ENCODE data around the gene CNTN5. TPM values are rescaled to one million over a fixed set of nuclear protein-coding genes. Genes with fewer than 3 reads are reported as not detected.
"Not testable (repeated sequence)": the region's sequence is repeated elsewhere in the genome, so short reads cannot be mapped to it uniquely, and the experiment has no call there.

Gene CNTN5
- polyA plus RNA-seq, 1 donor (not counting 4 experiments of a cell fraction or from before 2014, with no cell fraction given), result not detected

- Histone ChIP-seq H3K79me2 (ENCODE audit: control insufficient read depth, insufficient read depth, low read length) (no peaks in the 10 kb centered on the region), H3K36me3 (ENCODE audit: control insufficient read depth in 2 of 2, extremely low read depth in 1 of 2, insufficient read depth in 2 of 2, low read length in 2 of 2) (no peaks in the 10 kb centered on the region), H3K4me2 (ENCODE audit: control insufficient read depth, extremely low read depth, insufficient read depth, low read depth, low read length) (no peak overlapping the region), H3K4me3 (ENCODE audit: control insufficient read depth in 2 of 3, extremely low read depth in 1 of 3, insufficient read depth in 2 of 3, low read depth in 1 of 3, low read length in 3 of 3) (no peak overlapping the region), H3K9me1 (ENCODE audit: control insufficient read depth, extremely low read depth, insufficient read depth, low read length) (no peaks in the 10 kb centered on the region), H3K27ac (ENCODE audit: control insufficient read depth, insufficient read depth, low read length) (no peak overlapping the region), H2AFZ (ENCODE audit: control insufficient read depth, low read length) (no peak overlapping the region), H4K20me1 (ENCODE audit: control insufficient read depth, extremely low read depth, insufficient read depth, low read length) (no peaks in the 10 kb centered on the region), H3K9ac (ENCODE audit: control insufficient read depth, extremely low read depth, insufficient read depth, low read length) (no peak overlapping the region), H3K9me3 (ENCODE audit: control insufficient read depth, low read depth, low read length) (no peaks in the 10 kb centered on the region), H3K27me3 (ENCODE audit: control insufficient read depth, extremely low read depth, insufficient read depth, low read length) (no peaks in the 10 kb centered on the region), H3K4me1 (ENCODE audit: control insufficient read depth, extremely low read depth, insufficient read depth, low read length) (no peaks in the 10 kb centered on the region)
- dilution Hi-C loops (cut with MboI; ENCODE audit: extremely low pct_ligation_motif_present, low sequenced_read_pairs), result no loop called here
- FAIRE-seq (no peak), DNase-seq (ENCODE audit: low read depth, low spot score) (no peak)
- TF ChIP-seq EZH2 (IDR thresholded peaks at IDR 0.05; ENCODE audit: low read length) (no peak), CTCF (optimal IDR thresholded peaks at IDR 0.05 in 1 of 3, IDR thresholded peaks at IDR 0.05 in 1 of 3, conservative IDR thresholded peaks at IDR 0.05 in 1 of 3; ENCODE audit: extremely low read depth in 1 of 3, insufficient read depth in 2 of 3, low read length in 3 of 3) (no peak)
These were observed 260.6 kb downstream of the CNTN5 start for GRCh38 chr11:99281331-99281730.

DNA sequence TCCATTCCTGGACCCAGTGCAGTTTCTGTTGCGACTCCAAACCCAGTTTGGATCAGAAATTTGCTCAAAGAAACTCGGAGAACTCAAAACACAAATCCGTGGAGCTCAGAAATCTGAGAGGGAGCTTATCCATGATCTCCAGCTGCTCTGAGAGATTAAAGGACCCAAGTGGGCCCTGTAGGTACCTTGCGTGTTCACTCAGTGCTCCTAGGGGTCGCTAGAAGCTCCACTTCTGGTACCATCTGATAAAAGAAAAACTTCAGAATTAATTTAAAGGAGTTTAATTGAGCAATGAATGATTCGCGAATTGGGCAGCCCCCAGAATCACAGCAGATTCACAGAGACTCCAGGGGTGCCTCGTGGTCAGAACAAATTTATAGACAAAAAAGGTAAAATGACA is 277.2 kb downstream of the CNTN5 start:
- H2AFZ ChIP-seq (ENCODE audit: control insufficient read depth, low read length); H3K27ac ChIP-seq (ENCODE audit: control insufficient read depth, insufficient read depth, low read length); DNase-seq (ENCODE audit: low read depth, low spot score); H3K27me3 ChIP-seq (ENCODE audit: control insufficient read depth, extremely low read depth, insufficient read depth, low read length); H3K4me3 ChIP-seq (ENCODE audit: control insufficient read depth in 2 of 3, extremely low read depth in 1 of 3, insufficient read depth in 2 of 3, low read depth in 1 of 3, low read length in 3 of 3); H4K20me1 ChIP-seq (ENCODE audit: control insufficient read depth, extremely low read depth, insufficient read depth, low read length); dilution Hi-C loops (cut with MboI; ENCODE audit: extremely low pct_ligation_motif_present, low sequenced_read_pairs); H3K9me1 ChIP-seq (ENCODE audit: control insufficient read depth, extremely low read depth, insufficient read depth, low read length); H3K79me2 ChIP-seq (ENCODE audit: control insufficient read depth, insufficient read depth, low read length); H3K4me2 ChIP-seq (ENCODE audit: control insufficient read depth, extremely low read depth, insufficient read depth, low read depth, low read length); H3K9me3 ChIP-seq (ENCODE audit: control insufficient read depth, low read depth, low read length); H3K9ac ChIP-seq (ENCODE audit: control insufficient read depth, extremely low read depth, insufficient read depth, low read length); FAIRE-seq; H3K4me1 ChIP-seq (ENCODE audit: control insufficient read depth, extremely low read depth, insufficient read depth, low read length); H3K36me3 ChIP-seq (ENCODE audit: control insufficient read depth in 2 of 2, extremely low read depth in 1 of 2, insufficient read depth in 2 of 2, low read length in 2 of 2): not testable (repeated sequence)

- H3K79me2 ChIP-seq (ENCODE audit: control insufficient read depth, insufficient read depth, low read length), result no peaks in the 10 kb centered on the region
- no peaks in the 10 kb centered on the region for H3K9me3 ChIP-seq (ENCODE audit: control insufficient read depth, low read depth, low read length)
- DNase-seq (ENCODE audit: low read depth, low spot score) (no peak), FAIRE-seq (no peak)
- no peak overlapping the region for H3K4me3 ChIP-seq (ENCODE audit: control insufficient read depth in 2 of 3, extremely low read depth in 1 of 3, insufficient read depth in 2 of 3, low read depth in 1 of 3, low read length in 3 of 3)
- no peak overlapping the region for H3K4me2 ChIP-seq (ENCODE audit: control insufficient read depth, extremely low read depth, insufficient read depth, low read depth, low read length)
- no peak overlapping the region for H3K27ac ChIP-seq (ENCODE audit: control insufficient read depth, insufficient read depth, low read length)
- H2AFZ ChIP-seq (ENCODE audit: control insufficient read depth, low read length), result no peak overlapping the region
- no peaks in the 10 kb centered on the region for H3K4me1 ChIP-seq (ENCODE audit: control insufficient read depth, extremely low read depth, insufficient read depth, low read length)
- no peaks in the 10 kb centered on the region for H4K20me1 ChIP-seq (ENCODE audit: control insufficient read depth, extremely low read depth, insufficient read depth, low read length)
- no peak overlapping the region for H3K9ac ChIP-seq (ENCODE audit: control insufficient read depth, extremely low read depth, insufficient read depth, low read length)
- H3K27me3 ChIP-seq (ENCODE audit: control insufficient read depth, extremely low read depth, insufficient read depth, low read length), result no peaks in the 10 kb centered on the region
- no peaks in the 10 kb centered on the region for H3K9me1 ChIP-seq (ENCODE audit: control insufficient read depth, extremely low read depth, insufficient read depth, low read length)
- TF ChIP-seq CTCF (optimal IDR thresholded peaks at IDR 0.05 in 1 of 3, IDR thresholded peaks at IDR 0.05 in 1 of 3, conservative IDR thresholded peaks at IDR 0.05 in 1 of 3; ENCODE audit: extremely low read depth in 1 of 3, insufficient read depth in 2 of 3, low read length in 3 of 3) (no peak), EZH2 (IDR thresholded peaks at IDR 0.05; ENCODE audit: low read length) (no peak)
- dilution Hi-C loops (cut with MboI; ENCODE audit: extremely low pct_ligation_motif_present, low sequenced_read_pairs), result no loop called here
- H3K36me3 ChIP-seq (ENCODE audit: control insufficient read depth in 2 of 2, extremely low read depth in 1 of 2, insufficient read depth in 2 of 2, low read length in 2 of 2), result no peaks in the 10 kb centered on the region
These were observed 286.9 kb downstream of the CNTN5 start for GRCh38 chr11:99307510-99308088.
